HG02588 (cell line): Measurements from ENCODE around the gene GRIK2.

Experiments used
- ATAC-seq: cut with Tn5 transposase; IDR thresholded peaks from one replicate; pipeline ENCODE4 v1.9.1; 2021; ENCODE audit warnings: mild to moderate bottlenecking, moderate library complexity; ENCODE audit not compliant: unreplicated experiment

GRIK2 gene

DNA sequence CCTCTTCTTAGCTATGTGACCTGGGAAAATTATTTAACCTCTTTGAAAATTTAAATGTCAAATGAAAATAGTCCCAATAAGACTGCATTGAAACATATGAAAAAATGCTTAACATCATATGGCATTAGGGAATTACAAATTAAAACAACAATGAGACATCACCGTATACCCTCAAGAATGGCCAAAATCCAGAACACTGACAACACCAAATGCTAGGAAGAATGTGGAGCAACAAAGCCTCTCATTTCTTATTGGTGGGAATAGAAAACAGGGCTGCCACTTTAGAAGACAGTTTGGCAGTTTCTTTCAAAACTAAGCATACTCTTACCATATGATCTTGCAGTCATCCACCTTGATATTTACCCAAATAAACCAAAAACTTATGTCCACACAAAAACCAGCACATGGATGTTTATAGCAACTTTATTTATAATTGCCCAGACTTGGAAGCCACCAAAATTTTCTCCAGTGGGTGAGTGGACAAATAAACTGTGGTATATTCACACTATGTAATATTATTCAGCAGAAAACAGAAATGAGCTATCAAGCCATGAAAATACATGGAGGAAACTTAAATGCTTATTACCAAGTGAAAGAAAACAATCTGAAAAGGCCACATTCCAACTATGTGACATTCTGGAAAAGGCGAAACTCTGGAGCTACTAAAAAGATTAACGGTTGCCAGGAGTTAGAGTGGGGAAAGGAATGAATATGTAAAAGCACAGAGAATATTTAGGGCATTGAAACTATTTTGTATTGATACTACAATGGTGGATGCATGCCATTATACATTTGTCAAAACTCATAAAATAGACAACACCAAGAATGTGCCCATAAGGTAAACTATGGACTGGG is 459.9 kb downstream of the GRIK2 start:
- ATAC-seq: no peak

DNA sequence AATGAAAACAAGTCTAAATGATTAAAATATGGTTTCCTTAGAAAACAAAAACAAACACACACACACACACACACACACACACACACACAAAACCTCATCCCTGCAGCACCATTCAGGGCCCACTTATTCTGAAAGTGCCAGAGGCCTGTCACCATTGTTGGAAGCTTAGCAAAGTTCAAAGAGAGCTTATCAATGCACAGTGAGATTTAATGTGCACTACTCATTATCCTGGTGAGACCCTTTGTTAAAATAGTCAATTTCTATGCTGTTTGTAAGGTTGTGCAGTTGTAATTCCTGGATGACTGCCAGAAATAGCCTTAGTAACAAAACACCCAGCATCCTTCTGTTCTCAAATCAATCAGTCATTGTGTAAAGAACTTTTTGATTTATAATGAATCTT is 482.9 kb downstream of the GRIK2 start:
- no peak for ATAC-seq

DNA sequence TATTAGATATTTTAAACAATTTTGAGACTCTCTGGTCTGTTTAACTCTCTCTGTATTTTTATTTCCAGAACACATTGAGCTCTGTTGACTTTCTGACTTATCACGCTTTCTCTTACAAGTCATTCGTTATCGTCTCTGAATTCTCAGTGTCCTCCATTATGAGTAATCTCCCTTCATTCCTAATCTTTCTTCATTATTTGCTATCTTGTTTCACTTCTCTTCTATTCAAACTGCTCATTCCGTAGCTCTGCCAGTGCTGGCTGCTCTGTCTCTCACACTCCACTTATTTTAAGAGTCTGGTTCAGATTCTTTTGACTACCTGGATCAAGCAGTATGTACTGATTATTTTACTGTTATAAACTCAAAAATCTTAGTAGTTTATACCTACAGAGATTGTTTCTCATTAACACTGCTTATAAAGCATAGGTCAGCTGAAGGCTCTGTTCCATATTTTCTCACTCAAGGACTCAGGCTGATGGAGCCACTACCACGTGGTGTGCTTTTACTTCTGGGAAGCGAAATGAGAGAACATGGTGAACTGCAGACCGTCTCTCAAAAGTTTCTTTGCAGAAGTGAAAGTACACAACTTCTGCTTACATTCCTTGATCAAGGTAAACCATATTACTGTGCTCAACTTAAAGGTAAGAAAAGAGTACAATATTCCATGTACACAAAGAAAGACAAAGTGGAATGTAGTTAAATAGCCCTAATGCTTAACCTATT is 485.2 kb downstream of the GRIK2 start:
- no peak for ATAC-seq

DNA sequence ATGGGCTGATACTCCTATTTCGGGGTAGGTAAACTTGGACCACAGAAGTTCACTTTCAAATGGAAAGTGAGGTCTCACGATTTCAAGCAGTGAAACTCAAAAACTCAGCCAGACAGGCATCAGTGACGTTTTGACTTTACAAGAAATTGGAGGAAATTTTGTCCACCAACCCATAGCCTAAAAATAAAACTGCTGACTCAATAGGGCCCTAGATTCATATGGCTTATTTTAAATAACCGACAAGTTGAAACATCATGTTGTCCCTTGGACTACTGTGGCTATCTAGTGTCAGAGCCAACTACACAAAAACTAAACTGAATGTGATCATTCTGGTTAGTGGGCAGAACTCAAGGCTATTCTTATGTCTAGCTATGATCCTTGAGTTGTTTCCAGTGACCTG is 486.3 kb downstream of the GRIK2 start:
- no peak for ATAC-seq

DNA sequence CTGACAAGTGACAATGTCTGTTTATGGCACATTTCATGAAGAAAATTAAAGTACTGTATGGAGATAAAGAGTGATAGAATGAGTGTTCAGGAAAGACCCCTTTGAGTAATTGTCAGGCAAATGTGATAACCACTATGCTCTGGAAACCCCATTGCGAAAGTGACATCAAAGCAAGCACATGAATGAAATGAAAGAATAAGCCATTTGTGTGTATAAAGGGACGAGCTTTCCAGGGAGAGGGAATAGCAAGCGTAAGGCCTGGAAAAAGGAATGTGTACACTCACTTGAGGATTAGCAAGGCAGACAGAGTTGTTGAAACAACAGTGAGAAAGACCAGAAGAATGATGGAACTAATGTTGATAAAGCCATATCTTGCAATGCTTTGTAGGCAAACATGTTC is 490.0 kb downstream of the GRIK2 start:
- ATAC-seq: no peak

DNA sequence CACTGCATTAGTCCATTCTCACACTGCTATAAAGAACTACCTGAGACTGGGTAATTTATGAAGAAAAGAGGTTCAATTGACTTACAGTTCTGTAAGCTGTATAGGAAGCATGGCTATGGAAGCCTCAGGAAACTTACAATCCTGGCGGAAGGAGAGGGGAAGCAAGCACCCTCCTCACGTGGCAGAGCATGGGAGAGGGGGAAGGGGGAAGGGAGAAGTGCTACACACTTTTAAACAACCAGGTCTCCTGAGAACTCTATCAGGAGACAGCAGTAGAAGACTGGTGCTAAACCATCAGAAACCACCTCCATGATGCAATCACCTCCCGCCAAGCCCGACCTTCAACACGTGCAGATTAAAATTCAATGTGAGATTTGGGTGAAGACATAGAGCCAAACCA is 494.0 kb downstream of the GRIK2 start:
- no peak for ATAC-seq

DNA sequence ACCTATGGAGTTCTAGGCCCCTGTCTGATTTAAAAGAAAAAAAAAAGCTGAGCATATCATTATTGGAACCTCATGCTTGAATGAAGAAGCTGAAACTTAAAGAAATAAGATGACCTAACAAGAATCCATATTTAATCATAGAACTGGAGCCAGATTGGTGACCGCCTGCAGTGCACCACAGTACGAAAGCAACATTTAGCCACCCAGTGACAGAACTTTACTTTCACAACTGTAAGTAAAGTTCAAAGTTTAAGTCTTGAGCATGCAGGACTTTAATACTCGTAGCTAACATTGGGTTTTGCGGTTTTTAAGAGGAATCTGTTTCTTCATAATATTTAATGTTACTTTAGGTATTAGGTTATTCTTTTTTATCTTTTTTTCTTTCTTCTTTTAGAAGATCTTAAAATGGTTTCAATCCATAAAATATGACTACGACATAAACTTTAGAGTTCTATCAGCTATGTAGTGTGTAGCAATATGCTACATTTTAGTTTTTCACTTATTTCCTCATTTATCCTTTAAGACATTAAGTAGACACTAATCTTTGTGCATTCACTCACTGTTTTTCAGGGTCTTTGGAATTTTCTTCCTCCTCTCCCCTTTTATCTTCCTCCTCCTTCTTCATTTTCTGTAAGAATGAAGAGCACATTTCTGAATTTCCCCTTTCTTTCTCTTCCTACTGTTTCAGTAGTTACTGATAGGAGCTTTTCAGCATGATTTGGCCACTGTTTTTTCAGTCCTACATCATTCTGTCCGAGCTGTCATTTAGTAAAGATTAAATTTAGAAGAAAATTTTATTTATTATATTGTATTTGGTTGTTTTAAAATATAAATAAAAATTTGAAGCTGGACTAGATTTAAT is 514.1 kb downstream of the GRIK2 start:
- ATAC-seq: no peak

DNA sequence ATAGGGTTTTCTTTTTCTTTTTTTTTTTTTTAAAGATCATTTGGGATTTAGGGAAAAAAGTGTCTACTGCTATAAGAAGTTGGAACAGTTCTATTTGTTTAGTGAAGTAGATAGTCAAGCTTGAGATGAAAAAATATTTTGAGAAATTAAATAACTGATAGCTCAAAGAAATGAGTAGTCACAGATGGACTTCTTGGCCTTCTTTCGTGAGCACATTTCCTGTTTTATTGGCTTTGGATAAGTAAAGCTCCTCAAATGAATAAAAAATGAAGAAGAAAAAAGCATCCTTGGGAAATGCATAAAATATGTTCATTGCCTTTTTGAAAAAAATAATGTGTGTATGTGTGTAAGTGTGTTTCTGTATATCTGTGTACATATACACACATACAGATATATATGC is 515.9 kb downstream of the GRIK2 start:
- no peak for ATAC-seq

DNA sequence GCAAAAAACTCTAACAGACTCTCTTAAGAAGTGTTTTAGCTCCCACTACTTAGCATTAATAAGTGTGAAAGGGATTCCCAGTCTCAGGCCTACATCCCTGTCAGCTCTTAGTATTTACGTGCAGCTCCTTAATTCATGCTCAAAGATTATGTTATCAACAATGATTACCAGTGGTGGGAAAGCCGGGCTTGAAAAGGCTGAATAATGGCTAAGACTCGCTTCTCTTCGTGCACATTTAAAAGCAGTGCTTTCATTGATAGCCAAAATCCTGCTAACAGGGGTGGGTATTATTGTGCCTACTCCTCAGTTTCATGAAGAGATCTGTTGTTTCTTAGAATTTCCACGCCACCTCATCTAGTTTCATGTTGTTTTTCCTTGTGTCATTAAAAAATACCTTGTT is 518.8 kb downstream of the GRIK2 start:
- ATAC-seq: no peak

DNA sequence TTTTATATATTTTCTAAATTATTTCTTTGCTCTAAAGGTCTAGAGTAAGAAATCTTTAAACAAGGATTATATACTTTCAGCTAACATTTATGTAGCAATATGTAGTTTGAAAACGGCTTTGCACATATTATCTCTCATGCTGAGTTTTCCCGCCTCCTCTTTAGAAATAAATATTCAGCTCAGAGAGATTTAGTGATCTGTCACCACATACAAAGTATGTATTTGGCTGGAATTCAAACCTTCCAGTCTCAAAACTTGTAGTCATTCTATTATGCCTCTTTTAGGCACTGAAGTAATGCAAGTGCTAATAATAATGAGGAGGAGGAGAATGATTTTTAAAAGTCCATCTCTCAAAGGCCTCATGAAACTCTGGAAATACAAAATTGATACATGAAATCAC is 525.0 kb downstream of the GRIK2 start:
- ATAC-seq: no peak

DNA sequence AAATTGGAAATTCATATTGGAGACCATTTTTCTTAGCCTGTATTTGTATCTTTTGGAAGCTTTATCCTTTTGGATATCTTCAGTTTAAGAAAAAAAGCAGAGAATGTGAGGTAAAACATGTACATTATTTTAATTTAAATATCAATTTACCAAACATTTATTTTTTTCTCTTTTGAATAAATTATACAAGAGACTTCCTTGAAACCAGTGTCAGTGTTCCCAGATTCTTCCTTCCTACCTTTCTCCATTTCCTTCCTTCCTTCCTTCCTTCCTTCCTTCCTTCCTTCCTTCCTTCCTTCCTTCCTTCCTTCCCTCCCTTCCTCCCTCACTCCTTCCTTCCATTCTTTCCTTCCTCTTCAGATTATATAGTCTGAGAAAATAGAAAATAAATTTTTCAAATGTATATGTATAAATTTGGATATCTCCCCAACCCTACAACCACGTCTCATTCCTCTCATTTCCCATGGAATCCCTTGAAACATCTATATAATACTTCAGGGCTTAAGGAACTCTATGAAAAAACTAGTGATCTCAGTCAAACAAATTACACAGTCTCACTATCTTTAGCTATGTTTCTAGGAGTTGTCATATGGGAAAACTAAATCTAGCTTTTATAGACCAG is 528.4 kb downstream of the GRIK2 start:
- ATAC-seq: no peak

DNA sequence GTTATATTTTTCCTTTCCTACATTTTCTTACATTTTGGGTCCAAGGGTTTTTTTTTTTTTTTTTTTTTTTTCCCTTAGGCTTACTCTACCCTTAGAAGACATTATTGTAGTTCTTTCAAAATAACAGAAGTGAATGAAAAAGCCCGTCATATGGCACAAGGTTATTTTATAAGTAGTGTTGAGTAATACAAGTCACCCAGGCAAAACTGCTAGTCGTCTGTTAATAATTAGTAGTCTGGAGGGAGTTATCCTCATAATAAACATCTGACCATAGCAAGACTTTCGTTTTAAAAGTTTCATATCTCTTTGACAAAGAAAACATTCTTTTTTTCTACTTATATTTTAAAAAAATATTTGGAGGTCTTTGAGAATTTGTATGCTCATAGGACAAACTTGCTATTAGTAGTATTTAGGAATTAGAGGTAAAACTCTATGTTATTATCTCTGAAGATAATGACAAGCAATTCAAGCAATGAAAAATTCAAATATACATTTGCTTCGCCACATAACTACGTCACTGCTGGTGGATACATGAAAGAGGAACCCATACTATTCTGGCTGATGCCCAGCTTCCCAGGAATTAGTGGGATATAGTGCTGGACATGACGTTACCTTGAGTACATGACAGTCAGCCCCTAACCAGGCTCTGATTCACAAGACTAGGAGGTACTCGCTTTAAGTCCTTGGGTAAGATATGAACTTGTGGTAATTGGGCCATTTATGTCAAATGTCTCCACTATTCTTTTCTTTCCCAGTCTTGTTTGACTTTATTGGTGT is 532.8 kb downstream of the GRIK2 start:
- no peak for ATAC-seq

DNA sequence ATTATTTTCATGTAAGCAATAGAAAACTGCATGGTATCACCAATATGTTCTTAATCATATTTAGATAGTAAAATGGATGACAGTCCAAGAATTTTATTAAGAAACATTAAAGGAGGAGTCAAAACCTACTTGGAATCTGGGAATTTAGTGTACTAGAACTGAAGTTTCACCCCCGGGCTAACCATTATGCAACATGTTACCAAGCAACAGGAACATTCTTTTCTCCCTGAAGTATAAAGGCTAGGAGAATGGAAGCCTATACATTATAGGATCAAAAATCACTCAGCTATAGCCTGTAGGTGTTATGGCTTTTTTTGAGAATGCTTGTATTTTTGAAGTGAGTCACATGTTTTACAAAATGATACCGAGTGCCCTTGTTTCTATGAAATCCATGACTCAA is 538.3 kb downstream of the GRIK2 start:
- ATAC-seq: no peak

DNA sequence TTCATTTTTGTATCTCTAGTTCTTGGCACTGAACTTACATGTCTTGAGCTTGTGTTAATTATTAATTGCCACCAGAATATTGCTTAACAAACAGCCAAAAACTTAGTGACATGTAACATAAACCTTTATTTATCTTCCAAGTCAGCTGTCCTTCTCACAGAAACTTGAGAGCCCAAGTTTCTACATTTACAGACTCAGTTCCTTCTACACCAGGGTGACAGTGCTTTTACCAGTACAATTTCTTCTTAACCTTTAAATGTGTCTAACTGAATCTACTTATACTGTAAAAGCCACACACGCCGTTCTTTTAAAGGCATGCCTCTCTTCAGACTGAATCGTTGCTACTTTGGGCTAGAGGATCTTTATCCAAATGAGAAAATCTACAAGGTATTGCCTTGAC is 539.2 kb downstream of the GRIK2 start:
- ATAC-seq: no peak

DNA sequence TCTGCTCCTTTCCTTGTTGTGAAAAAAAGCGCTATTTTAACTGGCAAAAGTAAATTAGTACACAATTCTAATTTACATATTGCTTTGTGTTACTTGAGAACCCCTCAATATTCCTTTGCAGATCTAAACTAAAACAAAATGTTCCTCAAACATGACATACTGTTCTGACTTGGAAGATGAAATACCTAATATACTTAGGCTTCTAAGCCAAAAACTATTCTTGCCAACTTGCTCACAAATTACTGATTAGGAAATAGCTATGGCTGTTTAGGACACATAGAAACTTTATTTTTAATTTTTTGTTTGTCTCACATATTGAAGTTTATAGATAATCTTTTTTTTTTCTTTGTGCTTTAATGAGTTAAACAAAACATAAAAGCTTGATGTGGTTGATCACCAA is 542.2 kb downstream of the GRIK2 start:
- no peak for ATAC-seq

DNA sequence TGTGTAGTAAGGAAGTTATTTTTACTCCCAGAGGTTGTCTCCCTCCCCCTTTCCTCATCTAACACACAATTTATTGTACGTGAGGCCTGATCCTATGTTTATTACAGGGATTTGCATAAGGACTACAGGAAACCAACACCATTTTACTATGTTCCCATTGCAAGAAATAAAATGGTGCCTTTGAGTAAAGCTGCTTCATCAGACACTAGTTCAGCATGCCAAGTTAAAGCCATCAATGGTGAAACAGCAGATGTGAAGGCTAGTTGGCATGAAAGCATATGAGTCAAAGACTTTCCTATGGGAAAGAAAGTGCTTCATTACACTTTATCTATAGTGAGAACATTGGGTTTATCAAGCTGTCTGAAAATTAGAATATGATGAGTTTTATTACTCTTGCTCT is 543.0 kb downstream of the GRIK2 start:
- no peak for ATAC-seq

DNA sequence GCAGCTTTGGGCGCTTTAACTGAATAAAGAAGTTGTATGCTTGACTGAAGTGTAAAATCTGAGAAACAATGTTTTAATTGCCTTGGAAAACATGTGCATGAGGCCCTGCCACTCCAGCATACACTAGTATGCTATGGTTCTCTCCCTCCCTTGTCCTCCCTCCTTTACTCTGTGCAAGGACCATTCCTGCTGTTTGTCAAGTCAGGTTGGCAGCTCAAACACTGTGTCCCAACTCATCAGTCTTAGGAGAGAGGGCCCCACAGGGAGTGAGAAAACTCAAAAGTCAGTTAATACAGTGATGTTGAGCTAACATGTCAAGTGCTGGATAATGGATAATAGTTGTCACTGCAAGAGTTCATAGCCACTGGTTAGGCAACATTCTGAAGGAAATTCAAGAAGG is 543.6 kb downstream of the GRIK2 start:
- no peak for ATAC-seq

DNA sequence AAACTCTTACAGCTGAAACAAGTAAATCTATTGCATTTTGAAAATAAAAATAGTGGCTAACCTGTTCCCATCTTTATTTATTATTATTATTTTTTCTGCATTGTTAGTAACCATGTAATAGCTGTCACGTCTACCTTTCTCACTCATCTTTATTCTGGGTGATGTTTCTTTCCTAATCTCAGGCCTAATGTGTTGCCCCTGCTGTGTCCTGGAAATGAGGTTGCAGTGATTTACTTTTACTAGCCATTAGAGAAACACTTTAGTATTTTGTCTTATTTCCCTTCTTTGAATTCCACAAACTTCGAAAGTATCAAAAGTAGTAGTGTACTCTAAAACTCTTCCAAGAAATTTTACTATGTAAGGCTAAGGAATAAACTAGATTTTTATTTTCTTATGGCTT is 546.9 kb downstream of the GRIK2 start:
- ATAC-seq: no peak

DNA sequence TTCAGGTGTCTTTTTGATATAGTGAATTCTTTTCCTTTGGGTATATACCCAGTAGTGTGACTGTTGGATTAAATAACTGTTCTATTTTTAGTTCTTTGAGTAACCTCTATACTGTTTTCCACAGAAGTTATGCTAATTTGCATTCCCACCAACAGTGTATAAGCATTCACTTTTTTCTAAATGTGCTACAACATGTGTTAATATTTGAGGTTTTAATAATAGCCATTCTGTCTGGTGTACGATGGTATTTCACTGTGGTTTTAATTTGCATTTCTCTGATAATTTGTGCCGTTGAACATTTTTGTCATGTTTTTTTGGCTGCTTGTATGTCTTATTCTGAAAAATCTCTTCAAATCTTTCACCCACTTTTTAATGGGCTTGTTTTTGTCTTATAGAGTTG is 563.5 kb downstream of the GRIK2 start:
- no peak for ATAC-seq

DNA sequence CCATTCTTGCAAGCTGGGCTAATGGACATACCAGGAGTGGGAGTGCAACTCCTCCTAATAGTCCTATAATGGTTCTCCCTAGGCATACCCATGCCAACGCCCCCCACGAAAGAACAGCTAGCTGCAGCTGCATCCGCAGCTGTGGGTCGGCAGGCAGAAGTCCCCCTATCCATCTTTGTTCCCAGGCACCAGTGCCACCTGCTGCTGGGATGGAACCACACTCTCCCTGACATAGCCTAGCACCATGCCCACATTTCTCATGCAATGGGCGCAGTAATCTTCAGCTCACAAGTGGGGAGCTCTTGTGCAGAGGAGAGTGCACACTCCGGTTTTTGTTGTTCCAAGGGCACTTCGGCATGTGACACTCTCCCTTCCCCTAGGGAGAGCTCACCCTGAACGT is 567.8 kb downstream of the GRIK2 start:
- no peak for ATAC-seq
